CD4-positive, alpha-beta T cell (primary cell): ENCODE measurements around the gene ACOT6. TPM values are rescaled to one million over a fixed set of nuclear protein-coding genes. Genes with fewer than 3 reads are reported as not detected.

Source experiments
- ATAC-seq: fragments of 200-7000 bp; cut with Tn5 transposase; one replicate; pipeline ENCODE4 v1.10.0; 2022; ENCODE audit warnings: mild to moderate bottlenecking; ENCODE audit not compliant: poor library complexity
- CTCF ChIA-PET: fragments of 350-600 bp; sonication (Branson Sonifier 250); formaldehyde crosslinking; loops from one replicate; lab custom pipeline; 2021; ENCODE audit warnings: antibody characterized with exemption, inconsistent platforms; lab: Charles Lee
- POLR2A ChIA-PET: fragments of 350-600 bp; sonication (Branson Sonifier 250); formaldehyde crosslinking; loops from one replicate; lab custom pipeline; 2021; ENCODE audit warnings: antibody characterized with exemption, inconsistent platforms; lab: Charles Lee
- DNase-seq, 14 experiments: peaks; one replicate each; pipeline ENCODE4 v3.0.0-alpha.2; 2013 to 2020; ENCODE audit warnings: mixed read lengths in 2 of 14
- H3K27ac ChIP-seq, 2 donors: one replicate each; pipeline versions ENCODE4 v1.5.1 to v1.7.0; 2013; ENCODE audit warnings: low read length in 2 of 2, low read depth in 1 of 2, mild to moderate bottlenecking in 1 of 2
- H3K27me3 ChIP-seq, 2 experiments: 1 replicate in 1 of 2; 2 replicates in 1 of 2; pipeline versions ENCODE4 v1.6.1 to v1.7.0; 2013; ENCODE audit warnings: low read length in 2 of 2, control low read depth in 1 of 2, mild to moderate bottlenecking in 1 of 2, moderate library complexity in 1 of 2; ENCODE audit not compliant: insufficient read depth in 2 of 2, control insufficient read depth in 1 of 2
- H3K36me3 ChIP-seq: one replicate; pipeline ENCODE4 v1.6.1; 2013; ENCODE audit warnings: low read length, control low read depth; ENCODE audit not compliant: insufficient read depth
- H3K4me1 ChIP-seq: one replicate; pipeline ENCODE4 v1.6.1; 2013; ENCODE audit warnings: low read length, control low read depth; ENCODE audit not compliant: insufficient read depth
- H3K4me3 ChIP-seq: one replicate; pipeline ENCODE4 v1.5.1; 2013; ENCODE audit warnings: mild to moderate bottlenecking, low read length, moderate library complexity
- H3K9me3 ChIP-seq, 2 experiments: 1 replicate in 1 of 2; 2 replicates in 1 of 2; pipeline versions ENCODE4 v1.6.1 to v1.7.0; 2013; ENCODE audit warnings: low read length in 2 of 2, mild to moderate bottlenecking in 2 of 2, control low read depth in 1 of 2, moderate library complexity in 1 of 2; ENCODE audit not compliant: control insufficient read depth in 1 of 2, insufficient read depth in 1 of 2
- H3K27ac Mint-ChIP-seq: one replicate; pipeline ENCODE4 v1.8.0; 2020; ENCODE audit warnings: mixed read lengths
- H3K27me3 Mint-ChIP-seq: one replicate; pipeline ENCODE4 v1.8.0; 2021; ENCODE audit warnings: mixed read lengths
- H3K36me3 Mint-ChIP-seq: one replicate; pipeline ENCODE4 v1.8.0; 2021; ENCODE audit warnings: low read depth, mixed read lengths
- H3K4me1 Mint-ChIP-seq: one replicate; pipeline ENCODE4 v1.8.0; 2021; ENCODE audit warnings: low read depth, mixed read lengths
- H3K4me3 Mint-ChIP-seq: one replicate; pipeline ENCODE4 v1.8.0; 2020; ENCODE audit warnings: mild to moderate bottlenecking, mixed read lengths
- H3K9me3 Mint-ChIP-seq: one replicate; pipeline ENCODE4 v1.8.0; 2020; ENCODE audit warnings: mixed read lengths
- CTCF ChIP-seq: fragments of 200-600 bp; IDR thresholded peaks from one replicate; pipeline ENCODE4 v1.8.0; 2022; ENCODE audit warnings: antibody characterized with exemption, mild to moderate bottlenecking
- intact Hi-C, 2 experiments: fragments of 100-400 bp; cut with DNase I in 1 of 2; cut with micrococcal nuclease in 1 of 2; formaldehyde crosslinking; loops; one replicate each; pipeline versions ENCODE4 v1.15.1 to v1.9.0; 2023 to 2025; cut with DNase I, micrococcal nuclease
- total RNA-seq, 174 experiments: library from RNA in 2 of 174; stranded (reverse) in 2 of 174; gene quantifications; one replicate each; pipeline ENCODE4 v1.2.3 and lab custom pipeline; 2021 to 2026

Gene ACOT6
- total RNA-seq, 2 experiments from 2014 or later, result not detected

DNA sequence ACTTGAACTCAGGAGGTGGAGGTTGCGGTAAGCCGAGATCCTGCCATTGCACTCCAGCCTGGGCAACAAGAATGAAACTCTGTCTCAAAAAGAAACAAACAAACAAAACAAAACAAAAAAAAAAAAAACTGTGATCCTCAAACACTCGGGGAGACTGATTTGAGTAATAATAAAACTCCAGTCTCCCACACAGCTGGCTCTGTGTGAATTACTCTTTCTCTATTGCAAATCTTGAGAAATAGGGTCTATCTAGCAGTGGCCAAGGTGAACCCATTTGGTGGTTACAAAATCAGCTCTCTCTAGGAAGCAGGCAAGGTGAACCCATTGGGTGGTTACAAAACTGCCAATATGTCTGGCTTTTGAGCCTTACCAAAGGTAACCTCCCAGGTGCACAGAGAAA lies 6.0 kb upstream of the ACOT6 start:
- H3K9me3 Mint-ChIP-seq, result no peaks in the 10 kb centered on the region
- ATAC-seq, result no peak
- H3K36me3 Mint-ChIP-seq, result no peaks in the 10 kb centered on the region
- H3K27me3 ChIP-seq, result no peaks in the 10 kb centered on the region
- no peaks in the 10 kb centered on the region for H3K36me3 ChIP-seq
- ChIA-PET POLR2A (interaction anchor here (1.2 kb wide), 1 partner anchor 245 kb away, joined by 3 read pairs; the partner anchor contains the start of gene PTGR2), CTCF (no interaction called here)
- intact Hi-C loops, result no loop called here
- no peaks in the 10 kb centered on the region for H3K9me3 ChIP-seq
- H3K27me3 Mint-ChIP-seq, result no peaks in the 10 kb centered on the region
- no peak overlapping the region for H3K27ac ChIP-seq
- TF ChIP-seq CTCF, result no peak
- no peaks in the 10 kb centered on the region for H3K4me1 Mint-ChIP-seq
- H3K4me3 Mint-ChIP-seq, result no peak overlapping the region
- no peaks in the 10 kb centered on the region for H3K4me1 ChIP-seq
- no peak overlapping the region for H3K4me3 ChIP-seq
- H3K27ac Mint-ChIP-seq, result no peak overlapping the region
- DNase-seq, result no peak

- no peak for ATAC-seq
- no peak for DNase-seq
- Histone ChIP-seq H3K4me1 (peaks cover 4% of the 10 kb centered on the region), H3K27me3 (no peaks in the 10 kb centered on the region), H3K36me3 (no peaks in the 10 kb centered on the region), H3K4me3 (no peak overlapping the region), H3K9me3 (no peaks in the 10 kb centered on the region), H3K27ac (no peak overlapping the region)
- Mint-ChIP-seq H3K4me1 (no peaks in the 10 kb centered on the region), H3K9me3 (no peaks in the 10 kb centered on the region), H3K27ac (no peak overlapping the region), H3K36me3 (no peaks in the 10 kb centered on the region), H3K4me3 (no peak overlapping the region), H3K27me3 (no peaks in the 10 kb centered on the region)
- TF ChIP-seq CTCF, result no peak
- intact Hi-C loops, result no loop called here
- CTCF ChIA-PET, result no interaction called here
- POLR2A ChIA-PET, result no interaction called here
Measured at GRCh38 chr14:73607241-73607640, 5.1 kb upstream of the ACOT6 start.

DNA sequence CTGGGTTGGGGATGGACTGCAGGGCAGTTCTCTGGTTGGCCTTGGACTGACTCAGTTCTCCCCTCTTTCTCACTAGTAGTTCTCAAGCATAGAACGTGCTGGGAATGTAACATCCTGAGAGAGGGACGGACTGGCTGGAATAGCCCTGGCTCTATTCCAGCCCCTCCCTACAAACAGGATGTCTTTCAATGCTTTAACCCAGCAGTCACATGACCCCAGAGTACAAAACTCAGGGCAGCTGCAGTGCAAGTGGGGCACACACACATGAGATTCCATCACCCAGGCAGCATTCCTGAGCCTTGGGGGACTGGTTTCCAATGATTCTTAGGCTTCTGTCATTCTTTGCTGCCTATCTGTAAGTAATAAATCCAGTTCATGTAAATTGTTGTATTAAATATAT lies 1.6 kb upstream of the ACOT6 start:
- Mint-ChIP-seq H3K36me3 (peaks cover 3% of the 10 kb centered on the region), H3K27me3 (no peaks in the 10 kb centered on the region), H3K4me1 (peaks cover 7% of the 10 kb centered on the region), H3K4me3 (no peak overlapping the region), H3K9me3 (no peaks in the 10 kb centered on the region), H3K27ac (peak overlapping the region; percentile 42)
- ATAC-seq (no peak), DNase-seq (no peak)
- peaks cover 10% of the 10 kb centered on the region for H3K4me1 ChIP-seq
- no peak for TF ChIP-seq CTCF
- no peak overlapping the region for H3K27ac ChIP-seq
- no peaks in the 10 kb centered on the region for H3K36me3 ChIP-seq
- no peaks in the 10 kb centered on the region for H3K27me3 ChIP-seq
- CTCF ChIA-PET, result interaction anchor here (0.7 kb wide), 1 partner anchor 315 kb away, joined by 3 read pairs; no protein-coding TSS in a partner anchor
- no peak overlapping the region for H3K4me3 ChIP-seq
- H3K9me3 ChIP-seq, result no peaks in the 10 kb centered on the region
- POLR2A ChIA-PET, result interaction anchor here (1.2 kb wide), 1 partner anchor 19 kb away, joined by 3 read pairs; the partner anchor contains the start of gene ACOT4
- intact Hi-C loops, result loop anchor here in 1 of 2 experiments (5.0 kb wide), 1 partner anchor 118 kb away; the partner anchor contains the start of gene RIOX1
